A549 (cell line): ENCODE results near the gene ARHGAP10. TPM values are rescaled to one million over a fixed set of nuclear protein-coding genes. Genes with fewer than 3 reads are reported as not detected.

Experiments
- ATAC-seq, 2 experiments: fragments of 200-7000 bp in 1 of 2; fragments of >200 bp in 1 of 2; cut with Nextera tagmentation in 1 of 2; cut with Tn5 transposase in 1 of 2; 3 replicates each; pipeline versions ENCODE4 v1.8.0 to v1.9.1; 2018 to 2020; ENCODE audit warnings: mild to moderate bottlenecking in 1 of 2, moderate library complexity in 1 of 2
- CTCF ChIA-PET: fragments of 300-600 bp; sonication (Branson Sonifier 250); formaldehyde crosslinking; extraction: SDS; loops from one replicate; lab custom pipeline; 2021; ENCODE audit warnings: antibody characterized with exemption, inconsistent platforms; lab: Yijun Ruan, JAX
- POLR2A ChIA-PET: fragments of 350-600 bp; formaldehyde crosslinking; extraction: SDS; loops from one replicate; lab custom pipeline; 2021; ENCODE audit warnings: antibody characterized with exemption, inconsistent platforms; lab: Yijun Ruan, JAX
- DNase-seq, 2 experiments: peaks; one replicate each; pipeline versions ENCODE4 v3.0.0 to v3.0.0-alpha.2; 2011 to 2016; ENCODE audit warnings: low read depth in 1 of 2, low spot score in 1 of 2
- FAIRE-seq: peaks from 2 replicates; lab custom pipeline; 2011; peaks lifted over from hg19 to GRCh38; lab: Jason Lieb, UNC
- H3K27ac ChIP-seq, 2 experiments: fragments of >200 bp; sonication (Bioruptor Twin); formaldehyde crosslinking; 3 replicates each; pipeline ENCODE4 v1.5.1; 2016 to 2017
- H3K4me1 ChIP-seq: fragments of >200 bp; sonication (Bioruptor Twin); formaldehyde crosslinking; 3 replicates; pipeline ENCODE4 v1.6.1; 2016
- H3K4me2 ChIP-seq: fragments of >200 bp; sonication (Bioruptor Twin); formaldehyde crosslinking; 3 replicates; pipeline ENCODE4 v1.6.1; 2016
- H3K4me3 ChIP-seq: fragments of >200 bp; sonication (Bioruptor Twin); formaldehyde crosslinking; 3 replicates; pipeline ENCODE4 v1.5.1; 2016
- H3K9me3 ChIP-seq: fragments of >200 bp; sonication (Bioruptor Twin); formaldehyde crosslinking; 3 replicates; pipeline ENCODE4 v1.6.1; 2016
- ATOH8 ChIP-seq: fragments of 250-450 bp; sonication (Bioruptor Pico); IDR thresholded peaks from 2 replicates; pipeline ENCODE4 v1.5.0; 2020; ENCODE audit warnings: low read depth, mild to moderate bottlenecking, moderate library complexity
- BHLHE40 ChIP-seq: IDR thresholded peaks from 2 replicates; pipeline ENCODE4 v1.6.1; 2012; ENCODE audit warnings: low read depth, low read length, inconsistent platforms
- CBX2 ChIP-seq: fragments of 200-600 bp; sonication (generic); IDR thresholded peaks from 2 replicates; pipeline ENCODE4 v1.6.1; 2016; ENCODE audit warnings: low read depth, mild to moderate bottlenecking, borderline replicate concordance
- CBX8 ChIP-seq: fragments of 200-600 bp; sonication (generic); IDR thresholded peaks from 2 replicates; pipeline ENCODE4 v1.6.1; 2016
- CEBPB ChIP-seq, 2 experiments: fragments of >200 bp in 1 of 2; sonication (Bioruptor Twin) in 1 of 2; formaldehyde crosslinking in 1 of 2; IDR thresholded peaks; 2 replicates each; pipeline ENCODE4 v1.6.1; 2012 to 2016
- CHD2 ChIP-seq: fragments of 150-350 bp; IDR thresholded peaks from 2 replicates; pipeline ENCODE4 v1.6.1; 2014; ENCODE audit warnings: low read length; ENCODE audit not compliant: partially characterized antibody
- CTCF ChIP-seq: fragments of >200 bp; sonication (Bioruptor Twin); formaldehyde crosslinking; IDR thresholded peaks from 3 replicates; pipeline ENCODE4 v1.5.1; 2016
- EHF ChIP-seq: fragments of 250-450 bp; sonication (Bioruptor Pico); IDR thresholded peaks from 2 replicates; pipeline ENCODE4 v1.5.0; 2020; ENCODE audit warnings: mild to moderate bottlenecking
- EHMT2 ChIP-seq: fragments of 200-600 bp; sonication (generic); IDR thresholded peaks from 2 replicates; pipeline ENCODE4 v1.6.1; 2016; ENCODE audit warnings: antibody characterized with exemption, low read depth, mild to moderate bottlenecking, moderate library complexity
- FOXS1 ChIP-seq: fragments of 250-450 bp; sonication (Bioruptor Pico); IDR thresholded peaks from 2 replicates; pipeline ENCODE4 v1.5.0; 2020; ENCODE audit warnings: mild to moderate bottlenecking, moderate library complexity
- HEYL ChIP-seq: fragments of 250-450 bp; sonication (Bioruptor Pico); IDR thresholded peaks from 2 replicates; pipeline ENCODE4 v1.8.0; 2021; ENCODE audit warnings: mild to moderate bottlenecking, moderate library complexity
- HMGXB4 ChIP-seq: fragments of 250-450 bp; sonication (Bioruptor Pico); IDR thresholded peaks from 2 replicates; pipeline ENCODE4 v1.5.0; 2021; ENCODE audit warnings: mild to moderate bottlenecking, moderate library complexity, borderline replicate concordance
- HOXA7 ChIP-seq: fragments of 250-450 bp; sonication (Bioruptor Pico); IDR thresholded peaks from 2 replicates; pipeline ENCODE4 v1.5.0; 2020; ENCODE audit warnings: mild to moderate bottlenecking, moderate library complexity
- JUN ChIP-seq, 2 experiments: fragments of >200 bp; sonication (Bioruptor Twin); formaldehyde crosslinking; IDR thresholded peaks; 2 replicates in 1 of 2; 3 replicates in 1 of 2; pipeline ENCODE4 v1.6.1; 2016 to 2017
- MAFK ChIP-seq: fragments of 450-650 bp; IDR thresholded peaks from 2 replicates; pipeline ENCODE4 v1.6.1; 2014; ENCODE audit not compliant: partially characterized antibody
- NPAS2 ChIP-seq: fragments of 250-450 bp; sonication (Bioruptor Pico); IDR thresholded peaks from 2 replicates; pipeline ENCODE4 v1.8.0; 2022; ENCODE audit warnings: mild to moderate bottlenecking, moderate library complexity, borderline replicate concordance
- PHF8 ChIP-seq: fragments of 200-600 bp; sonication (generic); IDR thresholded peaks from 2 replicates; pipeline ENCODE4 v1.6.1; 2016; ENCODE audit warnings: low read depth, mild to moderate bottlenecking, antibody characterized with exemption, moderate library complexity, borderline replicate concordance
- POLR2A ChIP-seq: IDR thresholded peaks from 2 replicates; pipeline ENCODE4 v1.6.1; 2012; ENCODE audit warnings: mild to moderate bottlenecking, low read length
- RCOR1 ChIP-seq: fragments of 150-350 bp; IDR thresholded peaks from 2 replicates; pipeline ENCODE4 v1.6.1; 2014; ENCODE audit warnings: antibody characterized with exemption, low read length, low read depth
- REST ChIP-seq: fragments of 200-600 bp; sonication (generic); IDR thresholded peaks from 2 replicates; pipeline ENCODE4 v1.6.1; 2016; ENCODE audit warnings: antibody characterized with exemption, mild to moderate bottlenecking, moderate library complexity
- RFX5 ChIP-seq: fragments of 450-650 bp; IDR thresholded peaks from 2 replicates; pipeline ENCODE4 v1.7.1; 2014; ENCODE audit warnings: antibody characterized with exemption, mild to moderate bottlenecking, moderate library complexity
- WGBS: methylation state at CpG from one replicate; pipeline ENCODE4 v1.1.6; 2017; ENCODE audit errors: missing lambda C conversion rate; 5-methylcytosine and 5-hydroxymethylcytosine counted together
- polyA plus RNA-seq, 4 experiments: library from polyadenylated mRNA; depleted of rRNA in 3 of 4; stranded (reverse); fragments of >200 nt; fragmentation: RNase III in 1 of 4; extraction: RNeasy Plus Mini Kit Qiagen cat#74134 plus additional on column Dnase treatment in 1 of 4; gene quantifications; 2 replicates in 3 of 4; 3 replicates in 1 of 4; pipeline ENCODE4 v1.2.3, GENCODE V29; 2011 to 2017

Gene ARHGAP10
- polyA plus RNA-seq, 2 of the 4 experiments (the other 2 are of a cell fraction) = 7.0 to 7.2 TPM

- Histone ChIP-seq H3K4me3 (no peak overlapping the region), H3K4me2 (no peak overlapping the region), H3K9me3 (no peaks in the 10 kb centered on the region), H3K27ac (no peak overlapping the region), H3K4me1 (peaks cover 16% of the 10 kb centered on the region)
- ChIA-PET POLR2A (no interaction called here), CTCF (no interaction called here)
- WGBS = 64% methylated on average over 6 of the region's 6 CpGs
- TF ChIP-seq REST = no peak
- no peak for TF ChIP-seq JUN (IDR thresholded peaks at IDR 0.05)
- no peak for TF ChIP-seq RCOR1
- TF ChIP-seq POLR2A = no peak
- no peak for TF ChIP-seq HEYL (CRISPR knock-in tag)
- no peak for TF ChIP-seq EHF
- TF ChIP-seq NPAS2 (CRISPR knock-in tag) = no peak
- DNase-seq = no peak
- FAIRE-seq = no peak
- peak in 1 of 2 experiments; percentile 33; a peak in 2 of 6 replicates for ATAC-seq
Measured at GRCh38 chr4:147760176-147760575, 28.3 kb downstream of the ARHGAP10 start.

- H3K4me1 ChIP-seq = peaks cover 10% of the 10 kb centered on the region
- FAIRE-seq (no peak), ATAC-seq (peak in 1 of 2 experiments; percentile 23; a peak in 1 of 6 replicates), DNase-seq (no peak)
- TF ChIP-seq BHLHE40 (no peak), PHF8 (no peak), MAFK (no peak), HMGXB4 (no peak), EHMT2 (no peak), NPAS2 (CRISPR knock-in tag) (no peak), CHD2 (no peak), FOXS1 (CRISPR knock-in tag) (no peak), CTCF (no peak), CBX8 (no peak), CEBPB (IDR thresholded peaks at IDR 0.05) (no peak), HOXA7 (CRISPR knock-in tag) (no peak), CBX2 (no peak), ATOH8 (no peak), RFX5 (no peak)
- H3K9me3 ChIP-seq = no peaks in the 10 kb centered on the region
- 50% methylated on average over 1 of the region's 1 CpG for WGBS
- H3K27ac ChIP-seq = no peak overlapping the region
- H3K4me3 ChIP-seq = no peak overlapping the region
- ChIA-PET POLR2A (no interaction called here), CTCF (no interaction called here)
- H3K4me2 ChIP-seq = no peak overlapping the region
Measured at GRCh38 chr4:147760695-147761094, 28.8 kb downstream of the ARHGAP10 start.
